DND-41 (cell line): ENCODE measurements around the gene ADM.

Experiments used
- ATAC-seq: fragments of 200-7000 bp; cut with Tn5 transposase; 3 replicates; pipeline ENCODE4 v1.9.1; 2021; ENCODE audit warnings: low read depth; ENCODE audit not compliant: insufficient read depth
- DNase-seq: peaks from one replicate; pipeline ENCODE4 v3.0.0-alpha.2; 2020
- H2AFZ ChIP-seq: 2 replicates; pipeline ENCODE4 v1.6.0; 2012; ENCODE audit warnings: low read depth, low read length
- H3K27ac ChIP-seq: 2 replicates; pipeline ENCODE4 v1.5.1; 2012; ENCODE audit warnings: low read length, inconsistent platforms
- H3K27me3 ChIP-seq: fragments of 200-600 bp; sonication (generic); 2 replicates; pipeline ENCODE4 v1.6.0; 2012; ENCODE audit warnings: low read length, mild to moderate bottlenecking, inconsistent platforms; ENCODE audit not compliant: insufficient read depth, poor library complexity
- H3K36me3 ChIP-seq: 2 replicates; pipeline ENCODE4 v1.5.1; 2012; ENCODE audit warnings: low read length, inconsistent platforms; ENCODE audit not compliant: insufficient read depth
- H3K4me1 ChIP-seq: 2 replicates; pipeline ENCODE4 v1.5.1; 2012; ENCODE audit warnings: mild to moderate bottlenecking, low read length; ENCODE audit not compliant: insufficient read depth
- H3K4me2 ChIP-seq: 2 replicates; pipeline ENCODE4 v1.6.0; 2012; ENCODE audit warnings: mild to moderate bottlenecking, moderate library complexity, low read length, inconsistent platforms; ENCODE audit not compliant: insufficient read depth
- H3K4me3 ChIP-seq, 2 experiments: fragments of 200-600 bp in 1 of 2; shearing (Covaris generic) in 1 of 2; 2 replicates each; pipeline ENCODE4 v1.5.1; 2012 to 2016; ENCODE audit warnings: inconsistent platforms in 2 of 2, low read length in 2 of 2, mild to moderate bottlenecking in 2 of 2, low read depth in 1 of 2, moderate library complexity in 1 of 2
- H3K79me2 ChIP-seq: 2 replicates; pipeline ENCODE4 v1.6.0; 2012; ENCODE audit warnings: low read length, inconsistent platforms; ENCODE audit not compliant: insufficient read depth
- H3K9ac ChIP-seq: 2 replicates; pipeline ENCODE4 v1.6.0; 2012; ENCODE audit warnings: low read depth, mild to moderate bottlenecking, inconsistent platforms, low read length, moderate library complexity
- H3K9me3 ChIP-seq: 2 replicates; pipeline ENCODE4 v1.5.1; 2012; ENCODE audit warnings: low read length, moderate library complexity, mild to moderate bottlenecking, inconsistent platforms; ENCODE audit not compliant: insufficient read depth, severe bottlenecking
- H4K20me1 ChIP-seq: 2 replicates; pipeline ENCODE4 v1.6.0; 2012; ENCODE audit warnings: low read length; ENCODE audit not compliant: insufficient read depth
- EZH2 ChIP-seq: IDR thresholded peaks from 3 replicates; pipeline ENCODE4 v1.6.1; 2012; ENCODE audit warnings: borderline replicate concordance, low read depth, mild to moderate bottlenecking, moderate library complexity, low read length, inconsistent platforms; ENCODE audit not compliant: severe bottlenecking
- TF ChIP-seq, protein P1 (sequence below): IDR thresholded peaks from 2 replicates; pipeline ENCODE4 v1.5.1; 2012; ENCODE audit warnings: borderline replicate concordance, low read length, moderate library complexity, mild to moderate bottlenecking; ENCODE audit not compliant: poor library complexity, severe bottlenecking; ENCODE audit errors: extremely low read depth

The ADM gene

DNA sequence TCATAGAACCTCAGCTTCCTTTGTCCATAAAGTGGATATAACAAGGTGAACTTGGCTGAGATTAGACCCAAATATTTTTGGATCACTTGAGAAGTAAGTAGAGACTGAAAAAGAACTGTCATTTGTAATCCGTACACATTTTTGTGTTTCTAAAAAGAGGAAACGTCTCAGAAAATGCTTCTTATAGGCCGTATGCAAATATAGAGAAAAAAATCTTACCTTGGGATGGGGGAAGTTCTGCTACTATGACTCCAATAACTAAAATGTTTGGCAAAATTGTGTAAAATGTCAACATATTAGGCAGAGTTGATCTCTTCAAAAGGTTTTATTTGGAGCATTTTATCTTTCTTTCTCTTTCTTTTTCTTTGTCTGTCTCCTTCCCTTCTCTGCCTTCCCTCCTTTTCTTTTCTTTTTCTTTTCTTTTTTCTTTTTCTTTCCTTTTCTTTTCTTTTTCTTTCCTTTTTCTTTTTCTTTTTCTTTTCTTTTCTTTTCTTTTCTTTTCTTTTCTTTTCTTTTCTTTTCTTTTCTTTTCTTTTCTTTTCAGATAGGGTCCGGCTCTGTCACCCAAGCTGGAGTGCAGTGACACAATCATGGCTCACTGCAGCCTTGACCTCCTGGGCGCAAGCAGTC is 48.2 kb downstream of the ADM start:
- no peaks in the 10 kb centered on the region for H3K4me1 ChIP-seq
- no peak for DNase-seq
- peaks cover 12% of the 10 kb centered on the region for H3K27me3 ChIP-seq
- H3K9ac ChIP-seq, result no peak overlapping the region
- no peak overlapping the region for H2AFZ ChIP-seq
- H4K20me1 ChIP-seq, result no peaks in the 10 kb centered on the region
- H3K27ac ChIP-seq, result no peak overlapping the region
- no peaks in the 10 kb centered on the region for H3K79me2 ChIP-seq
- no peak for TF ChIP-seq EZH2
- no peak overlapping the region for H3K4me2 ChIP-seq
- no peak overlapping the region for H3K4me3 ChIP-seq
- no peaks in the 10 kb centered on the region for H3K9me3 ChIP-seq
- ATAC-seq, result no peak
- no peaks in the 10 kb centered on the region for H3K36me3 ChIP-seq

- H3K27ac ChIP-seq, result no peak overlapping the region
Observed at GRCh38 chr11:10354389-10354788, 49.5 kb downstream of the ADM start.

GRCh38 chr11:10355257-10355661 is 50.4 kb downstream of the ADM start:
- H4K20me1 ChIP-seq, result no peaks in the 10 kb centered on the region
- no peak overlapping the region for H2AFZ ChIP-seq
- H3K9ac ChIP-seq, result no peak overlapping the region
- H3K4me3 ChIP-seq, result no peak overlapping the region
- H3K36me3 ChIP-seq, result no peaks in the 10 kb centered on the region
- H3K4me2 ChIP-seq, result no peak overlapping the region
- no peak for TF ChIP-seq EZH2
- TF ChIP-seq, protein P1, sequence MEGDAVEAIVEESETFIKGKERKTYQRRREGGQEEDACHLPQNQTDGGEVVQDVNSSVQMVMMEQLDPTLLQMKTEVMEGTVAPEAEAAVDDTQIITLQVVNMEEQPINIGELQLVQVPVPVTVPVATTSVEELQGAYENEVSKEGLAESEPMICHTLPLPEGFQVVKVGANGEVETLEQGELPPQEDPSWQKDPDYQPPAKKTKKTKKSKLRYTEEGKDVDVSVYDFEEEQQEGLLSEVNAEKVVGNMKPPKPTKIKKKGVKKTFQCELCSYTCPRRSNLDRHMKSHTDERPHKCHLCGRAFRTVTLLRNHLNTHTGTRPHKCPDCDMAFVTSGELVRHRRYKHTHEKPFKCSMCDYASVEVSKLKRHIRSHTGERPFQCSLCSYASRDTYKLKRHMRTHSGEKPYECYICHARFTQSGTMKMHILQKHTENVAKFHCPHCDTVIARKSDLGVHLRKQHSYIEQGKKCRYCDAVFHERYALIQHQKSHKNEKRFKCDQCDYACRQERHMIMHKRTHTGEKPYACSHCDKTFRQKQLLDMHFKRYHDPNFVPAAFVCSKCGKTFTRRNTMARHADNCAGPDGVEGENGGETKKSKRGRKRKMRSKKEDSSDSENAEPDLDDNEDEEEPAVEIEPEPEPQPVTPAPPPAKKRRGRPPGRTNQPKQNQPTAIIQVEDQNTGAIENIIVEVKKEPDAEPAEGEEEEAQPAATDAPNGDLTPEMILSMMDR, result no peak
- no peaks in the 10 kb centered on the region for H3K4me1 ChIP-seq
- no peaks in the 10 kb centered on the region for H3K79me2 ChIP-seq
- no peak for ATAC-seq
- H3K9me3 ChIP-seq, result no peaks in the 10 kb centered on the region
- peaks cover 6% of the 10 kb centered on the region for H3K27me3 ChIP-seq
- no peak for DNase-seq
- H3K27ac ChIP-seq, result no peak overlapping the region

More at GRCh38 chr11:10354389-10354788, 49.5 kb downstream of the ADM start:
- Histone ChIP-seq H4K20me1 (no peaks in the 10 kb centered on the region), H3K36me3 (no peaks in the 10 kb centered on the region), H3K4me1 (no peaks in the 10 kb centered on the region), H3K9ac (no peak overlapping the region), H3K79me2 (no peaks in the 10 kb centered on the region), H2AFZ (no peak overlapping the region), H3K4me2 (no peak overlapping the region), H3K4me3 (no peak overlapping the region), H3K27me3 (peaks cover 6% of the 10 kb centered on the region), H3K9me3 (no peaks in the 10 kb centered on the region)
- DNase-seq, result no peak
- no peak for TF ChIP-seq EZH2
- TF ChIP-seq, protein P1, result no peak
- ATAC-seq, result no peak

DNA sequence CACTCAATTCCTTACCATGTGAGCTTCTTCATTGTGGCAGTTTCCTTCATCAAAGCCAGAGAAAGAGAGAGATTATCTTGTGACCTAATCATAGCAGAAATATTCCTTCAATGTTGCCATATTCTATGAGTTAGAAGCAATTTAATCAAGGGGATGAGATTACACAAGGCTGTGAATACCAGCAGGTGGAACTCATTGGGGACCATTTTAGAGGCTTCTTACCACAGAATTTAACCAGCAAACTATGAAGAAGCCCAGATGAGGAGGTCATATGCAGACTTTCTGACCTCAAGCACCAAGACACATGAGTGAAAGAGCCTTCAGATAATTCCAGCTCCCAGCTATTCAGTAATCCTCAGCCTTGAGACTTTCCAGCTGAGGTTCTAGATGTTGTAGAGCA is 51.3 kb downstream of the ADM start:
- Histone ChIP-seq H4K20me1 (no peaks in the 10 kb centered on the region), H3K4me2 (no peak overlapping the region), H3K4me1 (no peaks in the 10 kb centered on the region), H3K4me3 (no peak overlapping the region), H3K27ac (no peak overlapping the region), H3K9me3 (no peaks in the 10 kb centered on the region), H3K27me3 (peaks cover 2% of the 10 kb centered on the region), H3K9ac (no peak overlapping the region), H3K79me2 (no peaks in the 10 kb centered on the region), H2AFZ (no peak overlapping the region), H3K36me3 (no peaks in the 10 kb centered on the region)
- no peak for ATAC-seq
- DNase-seq, result no peak
- no peak for TF ChIP-seq EZH2
- TF ChIP-seq, protein P1, result no peak
